Right lung (tissue), 5 donors: ENCODE measurements around the gene GRIK3. TPM values are rescaled to one million over a fixed set of nuclear protein-coding genes. Genes with fewer than 3 reads are reported as not detected.
A peak's percentile ranks its signal among the peaks of the same experiment; 100 is the strongest.

Experiments
- DNase-seq, 2 donors: peaks; one replicate each; pipeline ENCODE4 v3.0.0-alpha.2; 2013
- polyA plus RNA-seq, 5 donors: library from polyadenylated mRNA; unstranded; fragments of 120-200 nt; gene quantifications; one replicate each; pipeline versions ENCODE4 v1.2.1 to v1.2.3, GENCODE V29; 2013; ENCODE audit warnings: inconsistent platforms in 1 of 5, low replicate concordance in 1 of 5; ENCODE audit not compliant: insufficient read length in 5 of 5, insufficient read depth in 1 of 5

The GRIK3 gene
- polyA plus RNA-seq, 5 donors: 0.35 to 1.00 (median 0.54) TPM

DNA sequence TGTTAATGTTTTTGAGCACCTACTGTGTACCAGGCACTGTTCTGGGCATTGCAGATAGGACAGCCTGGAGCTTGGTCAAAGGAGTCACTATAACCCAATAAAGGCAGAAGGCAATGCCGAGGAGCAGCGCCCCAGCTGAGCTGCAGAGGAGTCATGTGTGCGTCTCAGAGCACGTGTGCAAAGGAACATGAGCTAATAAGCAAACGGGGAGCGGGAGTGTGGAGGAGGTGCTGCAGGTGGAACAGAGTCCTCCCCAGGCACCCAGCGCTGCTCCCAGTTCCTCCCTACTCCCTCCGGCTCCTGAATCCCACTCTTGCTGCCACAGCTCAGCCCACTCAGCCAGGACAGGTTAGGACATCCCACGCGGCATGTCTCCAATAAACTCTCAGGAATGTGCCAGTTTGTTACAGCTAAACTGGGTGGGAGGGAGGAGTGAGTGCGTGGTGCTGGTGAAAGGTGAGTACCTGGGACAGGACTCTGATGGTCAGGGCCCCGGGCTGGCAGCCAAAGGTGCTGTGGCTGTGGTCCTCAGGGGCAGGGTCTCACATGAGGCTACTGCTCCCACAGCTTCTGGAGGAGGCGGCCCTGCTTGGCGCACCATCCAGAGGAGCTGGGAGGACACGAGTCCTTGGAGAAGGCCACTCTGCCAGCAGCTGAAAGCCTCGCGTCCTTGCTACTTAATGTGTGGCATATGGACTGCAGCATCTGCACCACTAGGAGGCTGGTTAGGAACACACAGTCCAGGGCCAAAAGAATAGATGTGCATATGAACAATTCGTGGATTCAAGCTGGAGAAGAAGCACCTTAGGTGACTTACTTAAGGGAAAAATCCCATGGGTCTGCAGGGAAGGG is 52.3 kb downstream of the GRIK3 start:
- DNase-seq: no peak

DNA sequence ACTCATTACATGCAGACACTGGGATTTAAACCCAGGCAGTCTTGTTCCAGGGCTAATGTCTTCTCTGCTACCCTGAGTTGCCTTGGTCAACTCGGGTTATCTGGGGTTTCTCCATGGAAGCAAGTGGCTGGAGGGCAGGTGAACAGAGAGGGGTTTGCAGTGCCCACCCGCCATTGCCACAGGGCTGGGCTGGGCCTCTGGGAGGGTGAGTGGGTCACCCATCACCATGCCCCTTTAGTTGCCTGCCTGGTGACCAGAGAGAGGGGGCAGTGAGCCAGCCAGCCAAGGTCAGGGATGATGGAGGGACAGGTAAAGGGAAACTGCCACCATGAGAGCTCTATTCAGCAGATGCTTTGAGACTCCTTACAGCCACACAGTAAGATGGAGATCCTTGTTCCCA is 53.2 kb downstream of the GRIK3 start:
- DNase-seq: no peak

DNA sequence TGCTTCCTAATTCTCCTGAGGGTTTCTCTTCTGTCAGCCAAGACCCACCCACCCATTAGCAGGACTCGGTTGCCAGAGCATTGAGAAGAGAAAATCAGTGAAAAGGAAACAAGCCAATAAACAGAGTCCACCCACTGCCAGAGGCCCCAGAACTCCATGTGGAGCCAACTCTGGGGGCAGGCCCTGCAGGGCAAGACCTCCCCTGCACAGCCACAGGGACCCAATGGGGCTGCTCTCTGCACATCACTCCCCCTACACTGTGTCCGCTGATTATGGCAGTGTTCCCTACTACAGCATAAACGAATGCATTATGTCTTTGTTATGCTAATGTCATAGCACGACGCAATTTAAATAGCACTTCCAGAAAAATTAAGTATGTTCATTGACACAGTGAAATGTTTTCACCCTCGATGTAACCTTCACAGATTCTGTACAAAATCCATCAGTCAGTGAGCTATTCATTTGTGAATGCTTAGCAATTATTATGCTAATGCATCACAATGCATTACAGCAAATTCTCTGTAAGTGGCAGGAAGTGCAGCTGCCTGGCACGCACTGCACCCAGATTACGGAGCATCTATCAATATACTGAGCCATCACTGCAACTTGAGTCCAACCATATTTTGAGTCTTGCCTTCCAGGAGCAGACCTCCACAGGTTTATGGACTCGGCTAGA is 56.4 kb downstream of the GRIK3 start:
- DNase-seq: peak in 1 of 2 donors; percentile 23

DNA sequence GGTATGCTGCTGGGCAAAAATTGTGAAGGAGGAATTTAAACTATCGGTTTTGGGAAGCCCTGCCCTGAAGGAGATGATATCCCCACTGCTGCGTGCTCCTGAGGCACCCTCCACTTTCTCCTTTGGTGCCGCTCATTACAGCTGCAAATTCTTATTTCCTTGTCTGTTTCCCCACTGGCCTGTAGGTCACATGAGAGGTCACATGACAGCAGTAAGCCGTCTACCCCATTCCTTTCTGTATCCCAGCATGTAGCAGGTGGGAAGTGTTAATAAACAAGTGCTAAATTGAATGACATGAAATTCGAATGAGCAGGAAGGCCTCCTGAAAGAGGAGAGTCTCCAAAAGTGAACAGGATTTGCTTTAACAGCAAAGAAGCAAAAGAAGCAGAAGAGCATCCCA is 58.7 kb downstream of the GRIK3 start:
- DNase-seq: no peak

DNA sequence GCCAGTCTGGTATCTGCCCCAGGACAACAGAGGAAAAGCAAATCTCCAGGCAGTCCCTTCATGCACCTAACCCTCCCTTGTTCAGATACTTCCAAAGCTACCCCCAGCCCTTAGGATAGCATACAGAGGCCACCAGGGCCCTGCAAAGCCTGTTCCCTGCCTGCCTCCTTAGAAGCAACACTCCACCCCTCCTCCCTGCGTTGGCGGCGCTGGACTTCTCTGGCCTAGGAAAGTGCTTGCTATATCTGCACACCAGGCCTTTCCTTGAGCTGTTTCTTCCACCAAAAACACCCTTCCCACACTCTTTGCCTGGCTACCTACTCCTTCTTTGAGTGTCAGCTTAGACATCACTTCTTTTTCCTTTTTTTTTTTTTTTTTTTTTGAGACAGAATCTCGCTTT is 61.3 kb downstream of the GRIK3 start:
- DNase-seq: no peak

DNA sequence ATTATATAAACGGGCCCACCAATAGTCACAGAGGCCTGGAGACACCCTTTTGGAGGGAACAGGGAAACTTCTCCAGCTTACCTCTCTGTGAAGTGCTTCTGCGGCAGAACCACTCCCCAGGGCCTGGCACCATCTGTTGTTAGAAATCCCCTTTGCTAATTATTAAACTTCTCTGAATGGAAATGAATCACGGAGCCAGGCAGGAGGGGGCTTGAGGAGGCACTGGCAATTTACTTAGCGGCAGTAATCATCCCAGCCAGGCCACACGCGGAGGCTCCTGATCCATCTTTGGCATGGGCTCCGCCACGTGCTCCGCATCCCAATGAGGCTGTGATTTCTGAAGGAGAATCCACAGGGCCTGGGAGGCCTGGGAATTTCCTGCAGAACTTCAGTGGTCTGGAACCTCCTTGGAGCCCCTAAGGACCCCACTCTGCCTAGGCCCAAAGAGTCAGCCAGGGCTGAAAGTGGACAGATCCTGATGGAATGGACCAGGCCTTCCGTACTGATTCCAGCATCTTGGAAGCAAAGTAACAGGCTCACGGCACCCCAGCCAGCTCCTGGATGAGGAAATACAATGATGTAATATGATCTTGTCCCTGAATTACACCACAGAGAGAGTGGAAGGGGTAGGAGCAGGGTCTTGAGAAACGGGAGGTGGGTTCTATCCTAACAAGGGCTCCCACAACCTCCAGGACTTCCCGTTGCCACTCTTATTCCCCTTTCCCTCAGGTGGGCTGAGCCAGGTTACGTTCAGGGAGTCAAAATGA is 62.3 kb downstream of the GRIK3 start:
- no peak for DNase-seq

DNA sequence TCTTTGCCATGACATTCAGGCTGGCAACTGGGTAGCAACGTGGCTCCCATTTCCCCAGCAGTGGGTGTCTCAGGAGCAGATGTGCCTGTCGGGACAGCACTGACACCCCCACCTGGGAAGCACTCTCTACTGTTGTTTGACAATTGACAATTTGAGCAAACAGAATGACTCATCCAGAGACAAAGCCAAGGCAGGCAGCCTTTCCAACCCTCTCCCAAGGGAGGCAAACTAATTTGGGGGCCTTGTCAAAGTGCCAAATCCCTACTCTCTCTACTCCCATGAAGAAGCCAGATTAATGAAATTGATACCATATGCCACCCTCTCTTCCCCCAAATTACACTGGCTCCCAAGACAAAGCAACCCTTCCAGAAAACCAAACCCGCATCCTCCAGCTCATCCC is 65.6 kb downstream of the GRIK3 start:
- DNase-seq: no peak

DNA sequence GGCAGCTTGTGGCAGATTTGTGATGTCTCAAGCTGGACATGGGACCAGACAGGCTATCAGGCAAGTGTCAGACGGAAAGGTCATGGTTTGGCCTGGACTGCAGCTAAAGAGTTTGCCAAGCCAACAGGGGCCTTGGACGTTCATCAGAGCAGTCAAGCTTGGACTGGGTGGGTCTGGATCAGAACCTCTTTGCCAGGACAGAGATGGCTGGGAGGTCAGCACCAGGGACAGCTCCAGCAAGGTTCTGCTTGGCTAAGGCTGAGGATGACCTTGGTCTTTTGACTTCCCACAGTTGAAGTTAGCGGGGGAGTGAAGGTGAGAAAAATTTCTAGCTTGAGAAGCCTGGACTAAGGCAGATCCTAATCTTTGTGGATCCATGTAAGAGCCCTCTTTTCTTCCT is 68.1 kb downstream of the GRIK3 start:
- DNase-seq: no peak

DNA sequence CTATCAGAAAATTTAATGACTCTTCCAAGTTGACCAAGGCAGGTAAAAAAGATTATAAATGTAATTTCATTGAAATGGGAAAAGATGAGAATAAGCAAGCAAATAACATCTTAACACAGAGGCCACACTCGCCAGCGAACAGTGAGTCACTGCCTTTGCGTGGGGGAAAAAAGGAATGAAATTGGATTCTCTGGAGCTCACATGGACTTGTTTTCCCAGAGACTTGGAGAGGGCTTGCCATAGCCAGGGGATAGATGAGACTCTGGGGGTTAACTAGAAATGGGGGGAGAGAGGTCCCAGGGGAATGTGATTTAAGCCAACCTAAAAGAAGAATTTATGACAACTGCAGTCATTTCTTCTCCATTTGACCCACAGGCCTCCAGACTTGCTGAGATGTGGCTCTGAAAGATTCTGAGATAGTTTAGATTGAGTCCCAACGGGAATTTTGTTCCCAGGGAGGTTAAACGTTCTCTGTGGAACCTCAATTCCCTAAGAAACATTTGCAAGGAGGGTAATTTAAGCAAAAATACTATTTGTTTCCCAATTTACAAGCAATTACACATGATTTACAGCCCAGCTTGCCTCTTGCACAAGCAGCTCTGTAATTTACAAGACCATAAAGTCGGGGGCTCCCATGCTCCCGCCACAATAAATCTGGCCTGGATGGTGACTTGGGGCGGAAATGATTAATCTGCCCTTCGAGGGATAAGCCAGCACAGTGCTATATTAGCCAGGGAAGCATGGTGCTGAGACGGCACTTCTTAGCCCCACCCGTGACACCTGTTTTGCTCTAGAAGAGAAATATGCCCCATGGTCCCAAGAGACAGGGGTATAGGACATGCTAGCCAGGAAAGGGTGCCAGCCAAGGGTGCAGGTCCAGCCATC is 68.8 kb downstream of the GRIK3 start:
- no peak for DNase-seq

DNA sequence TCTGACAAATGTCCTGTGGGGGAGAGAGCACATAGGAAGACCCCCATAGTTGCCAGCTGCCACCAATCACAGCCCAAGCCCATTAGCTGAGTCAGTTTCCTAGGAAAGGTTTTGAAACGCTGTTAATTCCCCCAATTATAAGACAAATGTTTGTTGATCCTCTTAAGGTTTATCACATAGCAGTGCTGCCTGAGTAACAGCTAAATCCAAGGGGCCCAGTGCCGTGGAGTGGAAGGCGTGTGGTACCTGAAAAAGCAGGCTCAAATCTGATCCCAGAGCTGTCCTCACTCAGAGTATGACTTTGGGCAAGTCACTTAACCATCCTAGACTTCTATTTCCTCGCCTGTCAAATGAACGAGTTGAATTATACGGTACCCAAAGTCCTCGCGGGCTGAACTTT is 69.5 kb downstream of the GRIK3 start:
- no peak for DNase-seq

DNA sequence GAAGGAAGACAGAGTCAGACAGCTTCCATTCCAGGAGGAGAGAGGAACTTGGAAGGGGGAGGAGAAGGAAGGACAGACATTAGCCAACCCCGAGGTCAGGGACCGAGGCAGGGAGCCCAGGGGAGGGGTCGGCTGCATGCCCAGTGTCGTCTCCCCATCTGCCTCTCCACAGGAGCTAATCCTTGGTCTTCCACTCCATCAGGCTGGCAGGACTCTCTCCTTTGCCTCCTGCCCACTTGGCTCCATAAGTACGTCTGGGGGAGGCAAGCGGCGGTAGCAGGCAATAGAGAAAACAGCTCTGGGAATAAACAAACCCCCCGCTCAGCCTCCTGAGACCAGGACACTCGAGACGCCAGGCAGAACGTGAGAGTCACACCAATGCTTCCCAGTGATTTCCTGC is 71.3 kb downstream of the GRIK3 start:
- DNase-seq: no peak

DNA sequence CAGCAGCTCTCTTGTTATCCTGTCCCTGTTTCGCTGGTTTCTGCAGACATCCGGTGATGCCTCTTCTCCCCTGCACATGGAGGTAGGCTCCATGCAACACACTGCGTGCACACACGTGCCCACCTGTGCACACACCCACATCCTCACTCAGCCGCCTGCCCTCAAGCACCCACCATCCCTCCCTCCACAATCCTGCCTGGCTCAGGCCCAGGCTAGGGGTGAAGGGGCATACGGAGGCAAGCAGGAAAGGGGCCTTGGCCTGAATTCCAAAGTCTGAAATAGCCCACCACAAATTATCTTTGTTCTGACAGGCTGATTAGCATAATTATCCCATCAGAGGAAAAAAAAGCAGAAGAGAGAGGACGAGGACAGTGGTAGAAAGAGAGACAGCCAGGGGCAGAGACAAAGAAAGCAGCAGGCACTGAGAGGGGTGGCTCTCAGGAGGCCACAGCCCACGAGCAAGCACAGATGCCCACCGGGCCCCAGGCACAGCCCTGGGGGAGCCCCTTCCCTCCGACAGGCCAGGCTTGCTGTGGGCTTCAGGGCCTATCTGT is 73.2 kb downstream of the GRIK3 start:
- DNase-seq: no peak

DNA sequence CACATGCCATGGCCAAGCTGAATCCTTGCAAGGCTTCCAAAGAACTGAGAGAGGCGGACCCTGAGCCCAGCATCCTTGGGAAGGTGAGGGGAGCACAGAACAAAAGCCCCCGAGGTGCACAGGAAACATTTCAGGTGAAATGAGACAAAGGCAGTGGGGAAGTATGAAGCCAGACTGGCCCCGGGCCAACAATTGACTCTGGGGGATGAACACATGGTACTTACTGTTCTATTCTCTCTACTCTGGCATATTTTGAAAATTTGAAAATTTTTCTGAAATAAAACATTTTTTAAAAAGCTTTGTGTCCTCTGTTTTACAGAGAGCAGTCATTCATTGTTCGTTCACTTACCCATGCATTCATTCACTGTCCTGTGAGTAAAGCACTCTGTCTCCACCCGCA is 77.7 kb downstream of the GRIK3 start:
- no peak for DNase-seq

DNA sequence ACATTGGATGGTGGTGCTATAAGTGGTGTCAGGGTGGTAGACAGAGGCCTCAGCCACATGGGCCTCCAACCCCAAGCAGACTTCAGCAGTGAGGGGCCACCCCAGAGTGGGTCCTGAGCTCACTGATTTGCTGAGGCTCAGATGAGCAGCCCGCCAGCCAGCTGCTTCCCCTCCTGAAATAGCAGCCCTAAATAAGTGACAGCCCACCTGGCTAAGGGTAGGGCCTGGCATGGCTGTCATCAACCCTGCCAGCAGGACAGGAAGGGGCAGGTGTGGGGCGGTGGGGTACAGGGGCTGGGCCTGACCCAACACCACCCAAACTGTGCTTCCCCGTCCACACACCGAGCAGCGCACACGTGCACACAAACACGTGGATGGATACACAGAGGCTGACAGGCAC is 79.3 kb downstream of the GRIK3 start:
- DNase-seq: no peak

DNA sequence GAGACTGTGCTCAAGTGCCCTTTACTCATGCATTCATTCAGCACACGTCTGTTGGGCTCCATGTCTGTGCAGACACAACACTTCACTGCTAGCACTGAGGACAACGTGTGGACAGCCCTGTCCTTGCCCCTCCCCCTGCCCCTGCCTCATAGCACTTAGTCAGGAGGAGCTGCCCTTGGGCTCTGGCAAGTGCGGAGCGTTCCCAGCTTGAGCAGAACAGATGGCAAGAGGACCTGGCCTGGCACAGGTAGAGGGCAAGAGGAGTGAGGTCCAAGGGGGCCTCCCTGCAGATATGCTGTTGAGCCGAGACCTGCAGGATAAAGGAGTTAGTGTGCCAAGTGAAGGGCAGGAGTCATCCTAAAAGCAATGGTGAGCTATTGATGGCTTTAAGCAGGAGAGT is 81.3 kb downstream of the GRIK3 start:
- DNase-seq: no peak

DNA sequence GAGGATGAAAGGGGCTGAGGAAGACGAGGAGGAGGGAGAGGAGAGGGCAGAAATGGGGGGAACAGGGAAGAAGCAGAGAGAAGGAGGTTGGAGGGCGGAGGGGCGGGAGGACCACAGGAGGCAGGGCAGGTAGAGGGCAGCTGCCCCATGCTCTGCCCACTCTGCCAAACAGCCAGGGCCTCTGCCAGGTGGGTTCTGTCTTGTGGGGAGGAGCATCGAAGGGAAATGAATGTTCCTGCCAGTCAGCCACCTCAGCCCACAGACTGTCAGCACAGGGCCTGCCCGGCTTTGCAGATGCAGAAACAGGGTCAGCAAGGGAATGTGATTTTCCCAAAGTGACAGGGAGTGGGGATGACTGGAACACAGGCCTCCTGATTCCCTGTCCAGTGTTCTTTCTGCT is 82.6 kb downstream of the GRIK3 start:
- no peak for DNase-seq

DNA sequence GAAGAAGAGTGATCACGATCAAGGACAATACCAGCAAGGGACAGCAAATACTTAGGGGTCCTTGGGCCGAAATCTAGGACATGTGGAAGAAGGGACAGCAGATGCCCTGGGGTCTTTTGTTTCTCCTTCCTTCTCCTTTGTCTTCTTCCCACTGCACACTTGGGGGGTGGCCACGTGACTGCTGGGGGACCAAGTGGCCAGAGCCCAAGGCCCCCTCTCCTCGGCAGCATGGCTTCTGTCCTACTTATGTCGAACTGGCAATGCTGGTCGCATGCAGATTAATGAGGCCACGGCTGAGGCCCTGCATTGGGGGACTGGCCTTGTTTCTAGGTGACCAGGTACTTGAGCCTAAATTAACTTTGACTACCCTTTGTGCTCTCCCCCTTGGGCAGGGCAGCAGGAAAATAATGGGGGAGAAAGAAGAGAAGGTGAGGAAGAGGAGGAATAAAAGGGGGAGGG is 83.0 kb downstream of the GRIK3 start:
- no peak for DNase-seq

DNA sequence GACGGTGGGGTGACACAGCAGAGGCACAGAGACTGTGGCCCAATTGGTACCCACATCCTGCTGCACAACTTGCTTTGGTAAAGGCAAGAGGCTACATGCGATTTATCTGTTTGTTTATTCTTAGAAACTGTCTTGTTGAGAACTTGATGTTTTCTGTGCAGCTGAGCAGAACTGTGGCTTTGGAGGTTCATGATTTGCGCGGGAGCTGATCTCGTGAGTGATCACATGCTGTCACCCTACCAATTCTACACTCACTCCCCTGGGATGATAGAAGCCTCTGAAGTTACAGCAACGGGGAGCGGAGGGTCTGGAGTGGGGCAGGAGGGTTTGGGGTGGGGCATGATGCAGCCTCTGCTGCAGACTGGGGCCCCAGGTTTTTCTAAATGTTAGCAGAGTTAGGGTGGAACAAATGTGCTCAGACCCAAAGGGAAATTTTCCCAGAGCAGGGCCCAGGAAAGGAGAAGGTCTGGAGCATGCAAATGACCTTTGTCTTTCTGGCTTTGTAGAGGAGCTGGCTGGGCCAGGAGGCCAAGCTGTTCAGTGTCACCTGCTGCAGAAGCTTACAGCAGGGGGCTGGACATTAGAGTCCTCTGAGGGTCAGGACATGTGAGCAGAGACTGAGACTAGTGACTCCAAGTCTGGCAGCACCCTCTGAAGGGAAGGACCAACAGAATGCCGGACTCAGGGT is 83.6 kb downstream of the GRIK3 start:
- no peak for DNase-seq

DNA sequence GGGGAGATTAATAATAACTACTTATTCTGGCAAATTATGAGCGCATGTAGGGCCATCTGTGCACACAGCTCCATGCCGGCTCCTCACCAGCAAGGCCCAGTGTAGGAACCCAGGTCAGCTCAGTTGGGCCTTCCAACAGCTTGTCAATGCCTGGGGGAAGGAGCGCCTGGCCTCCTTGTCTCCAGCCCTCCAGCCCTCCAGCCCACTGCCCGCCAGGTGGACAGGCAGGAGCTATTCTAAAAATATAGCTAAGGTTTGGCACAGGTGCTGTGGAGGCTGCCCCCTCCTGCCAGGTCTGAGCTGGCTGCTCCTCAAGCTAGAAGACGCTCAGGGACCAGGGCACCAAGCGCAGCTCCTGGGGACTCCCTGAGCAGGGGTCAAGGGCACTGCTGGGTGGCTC is 85.7 kb downstream of the GRIK3 start:
- no peak for DNase-seq

DNA sequence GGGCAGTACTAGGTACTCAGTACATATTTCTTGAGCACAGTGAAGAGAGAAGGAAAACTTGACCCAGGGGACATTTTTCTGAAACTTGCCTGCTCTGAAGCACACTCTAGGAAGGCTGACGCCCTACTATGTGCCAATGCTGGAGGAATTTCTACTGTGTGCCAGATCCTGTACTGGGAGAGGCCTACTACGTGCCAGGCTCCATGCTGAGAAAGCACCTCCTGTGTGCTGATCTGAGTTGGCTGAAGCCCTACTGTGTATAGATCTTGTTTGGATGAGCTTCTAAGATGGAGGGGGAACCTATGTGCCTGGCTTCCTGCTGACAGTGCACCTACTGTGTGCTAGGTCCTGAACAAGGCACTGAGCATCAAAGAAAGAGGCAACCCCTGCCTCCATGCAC is 86.2 kb downstream of the GRIK3 start:
- no peak for DNase-seq

DNA sequence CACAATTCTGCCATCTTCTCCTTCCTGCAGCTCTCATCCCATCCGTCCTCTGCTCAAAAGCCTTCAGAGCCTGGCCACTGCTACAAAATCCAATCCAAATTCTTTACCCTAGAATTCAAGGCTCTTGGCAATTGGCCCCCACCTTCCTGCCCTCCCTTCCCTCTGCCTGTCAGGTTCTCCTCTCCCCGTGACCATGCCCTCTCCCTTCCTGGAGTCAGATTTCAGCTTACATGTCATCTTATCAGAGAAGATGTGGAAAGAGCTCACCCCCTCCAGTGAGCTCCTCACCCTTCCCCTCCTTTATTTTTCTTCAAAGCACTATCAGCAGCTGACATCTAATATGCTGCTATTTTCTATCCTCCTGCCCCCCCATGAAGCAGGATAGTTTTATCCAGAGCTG is 86.9 kb downstream of the GRIK3 start:
- DNase-seq: no peak
